ENCODE results near the gene HS3ST2.

HS3ST2 gene

DNA sequence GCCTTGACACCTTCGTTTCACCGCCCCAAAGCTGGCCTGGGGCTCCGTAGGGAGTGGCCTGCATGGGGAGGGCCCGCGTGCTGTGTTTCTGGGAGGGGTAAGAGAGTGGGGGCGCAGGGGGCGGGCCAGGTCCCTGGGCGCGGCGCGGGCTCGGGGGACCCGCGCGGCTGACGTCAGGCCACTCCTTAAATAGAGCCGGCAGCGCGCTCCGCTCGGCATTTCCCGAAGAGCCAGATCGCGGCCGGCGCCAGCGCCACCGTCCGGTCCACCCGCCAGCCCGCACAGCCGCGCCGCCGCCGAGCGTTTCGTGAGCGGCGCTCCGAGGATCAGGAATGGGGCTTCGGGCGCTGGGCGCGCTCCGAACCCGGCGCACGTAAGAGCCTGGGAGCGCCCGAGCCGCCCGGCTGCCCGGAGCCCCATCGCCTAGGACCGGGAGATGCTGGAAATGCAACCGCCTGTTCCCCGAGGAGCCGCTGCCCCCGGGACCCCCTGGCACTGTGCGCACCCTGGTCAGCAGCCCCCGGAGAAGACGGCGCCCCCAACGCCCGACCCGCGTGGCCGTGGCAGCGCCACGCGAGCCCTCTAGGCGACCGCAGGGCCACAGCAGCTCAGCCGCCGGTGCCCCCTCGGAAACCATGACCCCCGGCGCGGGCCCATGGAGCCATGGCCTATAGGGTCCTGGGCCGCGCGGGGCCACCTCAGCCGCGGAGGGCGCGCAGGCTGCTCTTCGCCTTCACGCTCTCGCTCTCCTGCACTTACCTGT, at the start of gene HS3ST2:
Gene HS3ST2, plus strand, starts transcription at position 215 of the 763 bp plus-strand sequence. Its CDS starts 449 bp downstream, at position 664.
- no peak for DNase-seq

DNA sequence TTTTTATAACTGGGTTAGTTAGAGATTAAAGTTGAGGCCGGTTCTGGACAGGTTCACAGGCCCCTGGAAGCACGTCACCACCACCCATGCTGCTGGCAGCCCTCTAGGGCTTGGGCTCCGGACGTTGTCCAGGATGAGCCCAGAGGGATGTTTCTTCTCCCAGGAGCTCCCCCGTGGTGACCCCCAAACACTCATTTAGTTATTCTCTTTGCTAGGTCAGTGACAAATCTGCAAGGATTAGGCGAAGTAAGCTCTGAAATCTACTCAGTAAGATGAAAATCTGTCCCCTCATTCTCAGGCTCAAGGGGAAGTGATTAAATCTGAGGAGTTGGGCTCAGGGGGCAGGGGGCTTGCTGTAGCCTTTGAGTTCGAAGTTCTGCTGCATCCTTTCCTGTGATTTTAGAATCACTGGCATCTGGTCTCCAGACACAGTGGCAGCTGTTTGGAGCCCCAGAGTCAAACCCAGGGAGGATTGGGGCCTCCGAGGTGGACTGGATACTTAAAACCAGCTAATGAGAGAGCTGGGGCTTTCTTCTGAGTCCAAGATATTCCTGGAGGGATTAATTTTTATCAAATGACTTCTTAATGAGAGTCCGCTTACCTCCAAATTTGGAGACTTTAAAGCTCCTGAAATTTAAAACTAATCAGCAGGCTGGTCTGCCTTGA, 49.2 kb upstream of the HS3ST2 start:
- DNase-seq, result no peak

DNA sequence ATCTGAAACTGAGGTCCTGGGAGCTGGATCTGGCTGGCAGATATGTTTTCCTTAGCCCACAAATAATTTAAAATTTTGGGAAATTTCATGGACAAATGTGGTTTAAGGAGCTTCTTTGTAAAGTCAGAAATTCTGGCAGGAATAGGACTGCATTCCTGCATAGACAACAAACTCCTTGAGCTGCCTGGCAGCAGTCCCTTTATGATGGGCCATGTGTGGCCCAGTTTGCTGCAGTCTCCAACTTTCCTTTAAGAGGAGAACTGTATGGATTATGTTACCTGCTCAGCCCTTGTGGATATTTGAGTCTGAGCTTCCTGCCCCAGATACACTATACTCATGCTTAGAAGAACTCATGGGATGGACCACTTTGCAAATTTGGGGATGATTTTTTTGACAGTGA, 48.5 kb upstream of the HS3ST2 start:
- DNase-seq, result no peak

DNA sequence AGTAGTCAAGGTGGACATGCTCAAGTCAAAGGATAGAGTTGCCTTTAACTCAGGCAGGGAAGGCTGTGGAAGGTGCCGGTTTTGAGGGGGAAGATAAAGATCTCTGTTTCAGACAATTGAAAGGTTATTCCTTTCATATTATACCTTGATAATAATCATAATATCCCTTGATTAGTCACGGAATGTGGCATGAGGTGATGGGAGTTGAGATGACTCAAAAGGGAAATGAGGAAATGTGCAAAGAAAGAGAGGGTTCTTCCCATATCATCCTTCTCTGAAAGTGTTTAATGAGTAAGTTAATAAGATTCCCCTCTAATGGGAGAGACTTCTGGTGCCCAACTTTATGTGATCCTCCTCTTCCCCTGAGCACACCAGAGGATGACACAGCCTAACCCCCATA, 43.1 kb upstream of the HS3ST2 start:
- no peak for DNase-seq

DNA sequence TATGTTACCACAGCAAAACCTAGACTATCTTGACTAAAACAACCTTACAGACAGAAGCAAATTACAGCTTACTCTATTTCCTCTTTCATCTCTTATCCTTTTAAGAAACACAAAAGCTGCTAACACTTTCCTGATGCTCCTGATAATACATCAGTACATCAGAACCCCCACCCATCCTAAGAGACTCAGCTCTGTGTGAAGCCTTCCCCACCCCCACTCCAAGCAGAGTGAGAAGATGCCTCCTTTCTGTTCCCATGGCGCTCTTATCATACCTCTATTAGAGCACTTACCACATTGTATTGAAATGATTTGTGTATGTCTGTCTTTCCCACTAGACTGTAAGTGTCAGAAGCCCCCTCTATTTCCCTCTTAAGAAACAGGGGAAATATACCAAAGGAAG, 42.4 kb upstream of the HS3ST2 start:
- no peak for DNase-seq

DNA sequence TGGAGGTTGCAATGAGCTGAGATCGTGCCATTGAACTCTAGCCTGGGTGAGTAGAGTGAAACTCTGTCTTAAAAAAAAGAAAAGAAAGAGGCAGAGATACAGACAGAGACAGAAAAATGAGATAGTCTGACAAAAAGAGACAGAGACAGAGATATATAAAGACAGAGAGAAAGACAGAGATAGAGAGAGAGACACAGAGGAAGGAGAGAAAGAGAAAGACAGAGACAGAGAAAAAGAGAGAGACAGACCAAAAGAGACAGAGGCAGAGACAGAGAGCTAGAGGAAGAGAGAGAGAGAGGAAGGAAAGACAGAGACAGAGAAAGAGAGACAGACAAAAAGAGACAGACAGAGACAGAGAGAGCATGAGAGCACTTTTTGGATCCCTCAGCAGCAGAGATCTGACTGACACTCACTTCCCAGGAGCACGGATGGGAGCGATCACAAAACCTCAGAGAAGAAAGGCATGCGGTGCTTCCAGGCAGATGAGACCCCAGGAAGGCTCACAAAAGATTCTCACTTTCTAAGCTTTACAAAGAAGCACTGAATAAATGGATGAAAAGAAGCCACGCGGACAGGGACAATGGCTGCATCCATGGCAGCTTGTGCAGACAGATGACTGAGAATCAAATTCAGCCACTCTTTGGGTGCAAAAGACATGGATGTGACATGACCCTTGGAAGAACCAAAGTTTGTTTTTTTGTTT, 38.6 kb upstream of the HS3ST2 start:
- no peak for DNase-seq

DNA sequence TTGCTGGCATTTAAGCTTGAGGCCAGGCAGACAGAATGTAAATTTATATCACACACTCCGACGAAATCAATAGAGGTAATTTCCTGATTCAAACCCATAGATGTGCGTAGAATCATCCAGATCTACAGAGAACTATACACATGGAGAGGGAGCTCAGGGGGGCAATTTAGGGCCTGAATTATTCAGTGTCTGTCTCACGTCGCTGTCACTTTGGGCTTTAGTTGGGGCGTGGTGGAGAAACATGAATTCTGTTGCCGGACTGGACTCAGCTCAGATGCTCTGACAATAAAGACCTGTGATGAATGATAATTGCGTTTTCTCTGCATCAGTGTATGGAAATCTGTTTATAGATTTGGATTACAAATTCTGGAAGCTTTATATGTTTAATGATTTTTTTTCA, 32.5 kb upstream of the HS3ST2 start:
- no peak for DNase-seq

DNA sequence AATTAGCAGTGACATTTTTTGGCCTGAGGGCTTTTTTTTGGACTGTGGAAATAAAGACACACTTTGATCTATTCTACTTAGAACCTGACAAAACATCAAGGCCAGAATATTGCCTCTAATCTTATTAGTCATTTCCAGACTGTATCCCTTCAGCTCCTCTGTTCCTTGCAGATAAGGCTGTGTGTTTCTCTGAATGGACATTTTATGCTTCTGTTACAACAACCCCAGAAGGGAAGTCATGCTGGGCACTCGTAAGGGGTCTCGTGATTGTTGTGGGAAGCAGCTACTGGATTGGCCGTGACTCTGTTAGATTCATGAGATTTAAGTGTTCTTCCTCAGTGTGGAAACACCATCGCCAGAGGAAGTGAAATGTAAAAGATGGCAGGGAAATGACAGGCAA, 31.6 kb upstream of the HS3ST2 start:
- no peak for DNase-seq

DNA sequence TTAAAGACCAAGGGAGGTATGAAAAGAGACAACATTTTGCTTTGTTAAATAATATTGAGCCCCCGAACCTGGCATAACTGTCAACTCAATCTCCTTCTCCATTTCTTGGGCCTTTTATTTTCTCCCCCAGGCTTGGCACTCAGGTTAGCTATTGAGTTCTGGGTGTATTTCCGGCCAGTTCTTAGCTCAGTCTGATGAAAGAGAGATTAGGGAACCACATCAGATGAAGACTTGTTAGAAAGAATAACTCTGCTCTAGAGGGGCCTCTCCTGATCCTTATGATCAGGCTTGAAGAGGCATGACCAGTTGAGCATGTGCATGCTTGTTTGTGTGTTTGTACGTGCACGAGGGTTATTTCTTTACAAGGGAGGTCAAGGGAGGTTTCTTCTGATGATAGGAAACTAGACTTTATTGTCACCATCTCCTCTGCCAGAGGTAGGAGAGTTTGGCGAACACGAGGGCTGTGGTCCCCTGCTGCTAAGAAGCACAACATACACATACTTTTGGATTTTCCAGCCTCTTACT, 29.2 kb upstream of the HS3ST2 start:
- no peak for DNase-seq

DNA sequence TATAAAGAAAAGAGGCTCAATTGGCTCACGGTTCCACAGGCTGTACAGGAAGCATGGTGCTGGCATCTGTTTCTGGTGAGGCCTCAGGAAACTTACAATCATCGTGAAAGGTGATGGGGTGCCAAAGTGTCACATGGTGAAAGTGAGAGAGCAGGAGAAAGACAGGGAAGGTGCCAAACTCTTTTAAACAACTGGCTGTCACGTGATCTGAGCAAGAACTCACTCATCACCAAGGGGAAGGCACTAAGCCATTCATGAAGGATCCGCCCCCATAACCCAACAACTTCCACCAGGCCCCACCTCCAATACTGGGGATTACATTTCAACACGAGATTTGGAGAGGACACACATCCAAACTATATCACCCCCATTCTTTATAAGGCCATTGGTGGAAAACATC, 28.4 kb upstream of the HS3ST2 start:
- no peak for DNase-seq

DNA sequence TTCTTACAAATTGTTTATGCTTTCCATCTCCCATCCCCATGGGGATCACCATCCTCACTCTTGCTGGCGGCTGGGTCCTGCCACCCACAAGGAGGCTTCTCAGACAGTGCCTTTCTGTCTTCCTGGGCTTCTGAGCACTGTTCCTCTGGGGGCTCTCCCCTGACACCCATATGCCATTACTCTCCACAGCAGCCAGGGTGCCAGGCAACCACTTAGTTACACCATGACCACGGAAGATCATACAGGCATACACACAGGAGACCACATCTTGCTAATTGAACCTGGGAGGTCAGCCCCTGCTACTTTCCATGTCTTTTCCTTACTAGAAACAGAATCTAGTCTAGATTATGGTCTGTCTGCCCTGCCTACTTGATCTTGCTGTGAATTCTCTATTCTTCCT, 27.7 kb upstream of the HS3ST2 start:
- no peak for DNase-seq

DNA sequence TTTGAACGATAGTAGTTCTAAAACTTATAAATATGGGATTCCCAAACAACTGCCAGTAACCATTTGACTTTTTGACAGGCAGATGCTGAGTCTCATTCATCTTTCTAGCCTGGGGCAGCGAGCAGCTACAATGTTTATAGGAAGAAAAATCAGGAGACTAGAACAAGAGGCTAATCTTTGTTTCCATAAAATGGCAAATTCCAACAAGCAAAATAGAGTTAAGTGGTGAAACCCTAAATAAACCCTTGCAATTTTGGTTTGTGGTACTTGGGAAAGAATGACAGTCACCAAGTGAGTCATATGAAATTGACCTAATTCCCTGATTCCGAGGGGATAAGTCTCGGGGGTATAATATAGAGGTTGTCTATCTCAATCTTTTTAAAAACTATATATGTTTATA, 27.3 kb upstream of the HS3ST2 start:
- no peak for DNase-seq

DNA sequence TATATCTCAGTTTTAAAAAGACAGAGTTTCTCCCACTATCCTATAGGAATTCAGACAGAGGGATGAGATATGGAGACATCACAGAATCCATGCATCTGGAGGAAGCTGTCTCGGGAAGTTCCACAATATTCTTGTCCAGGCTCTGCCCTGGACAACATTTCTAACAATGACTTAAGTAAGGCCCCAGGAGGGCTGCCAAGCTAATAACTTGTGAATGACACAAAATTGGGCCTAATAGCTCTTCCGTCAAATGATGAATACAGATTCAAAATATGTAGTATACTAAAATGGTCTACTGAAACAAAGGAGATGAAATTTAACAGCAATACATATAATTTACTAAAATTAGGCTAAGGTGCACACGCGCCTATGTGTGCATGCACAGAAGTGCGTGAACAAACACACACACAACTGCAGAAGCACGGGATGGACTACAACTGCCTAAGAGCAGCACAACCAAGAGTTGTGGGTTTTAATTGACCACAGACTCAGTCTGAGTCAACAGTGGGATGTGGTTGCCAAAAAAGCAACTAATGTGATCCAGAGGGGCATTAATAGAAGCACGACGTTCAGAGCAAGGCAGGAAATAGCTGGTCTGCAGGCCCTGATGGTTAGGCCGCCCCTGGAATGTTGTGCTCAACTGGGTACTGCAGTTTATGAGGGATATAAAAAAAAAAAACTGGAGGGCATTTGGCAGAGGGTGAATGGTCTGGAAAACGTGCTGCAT, 26.3 kb upstream of the HS3ST2 start:
- DNase-seq, result no peak

DNA sequence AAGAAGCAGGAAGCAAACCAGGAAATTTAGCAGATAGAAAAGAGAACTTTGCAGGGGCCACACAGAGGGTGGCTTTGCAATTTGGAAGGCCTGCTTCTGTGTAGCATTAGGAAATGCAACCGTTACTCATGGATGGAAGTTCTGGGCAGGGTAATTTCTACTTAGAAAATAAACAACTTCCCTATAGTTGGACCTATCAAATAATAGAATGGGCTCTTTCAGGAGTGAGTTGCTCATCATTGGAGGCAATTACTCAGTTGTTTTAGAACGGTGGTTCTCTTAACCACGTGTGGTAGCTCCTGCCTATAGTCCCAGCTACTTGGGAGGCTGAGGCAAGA, 25.8 kb upstream of the HS3ST2 start:
- no peak for DNase-seq

DNA sequence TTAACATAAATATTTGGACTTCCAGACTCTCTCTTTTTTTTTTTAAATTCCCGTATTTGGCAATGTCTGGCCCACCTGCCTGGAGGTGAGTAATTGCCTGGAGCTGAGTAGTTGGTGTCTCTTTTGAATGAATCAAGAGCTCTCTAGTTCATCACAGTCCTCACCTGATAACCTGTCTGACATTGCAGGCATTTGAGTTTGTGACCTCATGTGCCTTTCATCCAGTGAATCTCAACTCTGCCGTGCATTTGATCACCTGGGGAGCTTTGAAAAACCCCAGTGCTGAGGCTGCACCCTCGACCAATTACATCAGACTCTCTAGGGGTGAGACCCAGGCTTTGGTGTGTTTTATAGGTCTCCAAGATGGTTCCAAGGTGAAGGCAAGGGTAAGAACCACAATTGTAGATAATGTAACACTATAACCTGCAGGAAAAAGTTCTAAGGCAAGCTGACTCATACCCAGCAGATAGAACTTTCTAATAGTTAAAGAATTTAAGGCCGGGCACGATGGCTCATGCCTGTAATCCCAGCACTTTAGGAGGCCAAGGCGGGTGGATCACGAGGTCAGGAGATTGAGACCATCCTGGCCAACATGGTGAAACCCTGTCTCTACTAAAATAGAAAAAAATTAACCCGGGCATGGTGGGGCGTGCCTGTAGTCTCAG, 24.5 kb upstream of the HS3ST2 start:
- DNase-seq, result no peak

DNA sequence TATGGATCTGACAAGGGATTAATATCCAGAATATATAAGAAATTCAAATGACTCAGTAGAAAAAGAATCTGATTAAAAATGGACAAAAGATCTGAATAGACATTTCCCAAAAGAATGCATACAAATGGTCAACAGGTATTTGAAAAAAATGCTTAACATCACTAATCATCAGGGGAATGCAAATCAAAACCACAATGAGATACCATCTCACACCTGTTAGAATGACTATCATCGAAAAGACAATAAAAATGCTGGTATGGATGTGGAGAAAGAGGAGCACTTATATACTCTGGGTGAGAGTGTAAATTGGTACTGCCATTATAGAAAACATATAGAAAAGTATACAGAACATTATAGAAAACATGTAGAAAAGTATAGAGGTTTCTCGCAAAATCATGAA, 16.4 kb upstream of the HS3ST2 start:
- no peak for DNase-seq

DNA sequence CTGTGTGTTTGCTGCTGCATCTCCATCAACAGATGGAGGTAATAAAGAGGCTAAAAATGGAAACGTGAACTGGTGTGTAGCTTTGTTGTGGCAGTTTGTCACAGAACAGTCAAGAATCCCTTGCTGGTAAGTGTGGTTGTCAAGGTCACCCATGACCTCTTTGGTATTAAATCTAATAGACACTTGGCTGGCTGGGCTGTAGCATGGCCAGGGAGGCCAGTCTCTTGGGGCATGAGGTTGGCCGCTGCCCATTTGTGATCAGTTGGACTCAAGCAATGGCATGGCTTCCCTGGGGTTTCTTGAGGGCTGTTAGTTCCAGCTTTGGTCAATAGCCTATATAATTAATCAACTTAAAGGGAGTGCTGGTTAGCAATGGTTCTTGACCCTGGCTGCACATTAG, 14.8 kb upstream of the HS3ST2 start:
- DNase-seq, result no peak

DNA sequence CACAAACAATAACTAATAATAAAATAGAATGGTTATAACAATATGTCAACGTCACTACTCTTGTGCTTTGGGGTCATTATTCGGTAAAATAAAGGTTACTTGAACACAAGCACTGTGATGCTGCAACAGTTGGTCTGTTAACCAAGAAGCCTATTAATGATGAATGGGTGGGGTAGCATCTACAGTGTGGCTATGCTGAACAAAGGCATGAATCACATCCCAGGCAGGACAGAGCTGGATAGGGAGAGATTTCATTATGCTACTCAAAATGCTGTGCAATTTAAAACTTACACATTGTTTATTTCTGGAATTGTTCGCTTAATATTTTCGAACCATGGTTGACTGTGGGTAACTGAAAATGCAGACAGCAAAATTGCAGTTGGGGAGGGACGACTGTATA, 9.1 kb upstream of the HS3ST2 start:
- DNase-seq, result no peak

DNA sequence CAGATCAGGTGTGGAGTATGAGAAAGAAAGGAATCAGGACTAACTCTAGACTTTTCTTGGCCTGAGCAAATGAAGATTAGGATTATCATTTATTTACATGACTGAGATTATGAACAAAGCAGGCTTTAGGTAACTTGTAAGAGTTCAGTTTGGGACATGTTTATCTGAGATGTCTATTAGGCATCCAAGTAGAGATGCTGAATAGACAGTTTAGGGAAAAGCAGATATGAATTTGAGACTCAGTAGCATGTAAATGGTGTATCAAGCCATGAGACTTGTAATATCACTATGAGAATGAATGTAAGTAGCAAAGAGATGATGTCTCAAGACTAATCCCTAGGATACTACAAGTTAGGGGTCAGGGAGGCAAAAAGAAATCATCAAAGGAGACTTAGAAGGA, 8.6 kb upstream of the HS3ST2 start:
- no peak for DNase-seq

DNA sequence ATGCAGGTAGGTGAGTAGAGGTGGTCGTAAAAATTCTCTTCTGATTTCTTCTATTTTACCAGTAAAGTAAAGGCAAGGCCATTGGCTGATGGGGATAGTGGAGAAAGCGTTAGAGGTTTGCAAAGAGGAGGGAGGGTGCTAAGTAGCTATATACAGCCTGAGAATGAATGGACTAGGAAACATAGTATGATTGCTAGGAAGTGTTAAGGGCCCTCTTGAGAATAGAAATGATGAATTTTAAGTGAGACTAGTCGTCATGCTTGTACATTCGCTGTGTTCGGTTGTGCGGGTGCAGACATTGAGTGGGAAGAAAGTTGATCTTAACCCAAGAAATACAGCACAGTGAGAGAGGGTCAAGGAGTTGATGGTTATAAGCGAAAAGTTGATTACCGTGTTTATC, 7.2 kb upstream of the HS3ST2 start:
- no peak for DNase-seq

DNA sequence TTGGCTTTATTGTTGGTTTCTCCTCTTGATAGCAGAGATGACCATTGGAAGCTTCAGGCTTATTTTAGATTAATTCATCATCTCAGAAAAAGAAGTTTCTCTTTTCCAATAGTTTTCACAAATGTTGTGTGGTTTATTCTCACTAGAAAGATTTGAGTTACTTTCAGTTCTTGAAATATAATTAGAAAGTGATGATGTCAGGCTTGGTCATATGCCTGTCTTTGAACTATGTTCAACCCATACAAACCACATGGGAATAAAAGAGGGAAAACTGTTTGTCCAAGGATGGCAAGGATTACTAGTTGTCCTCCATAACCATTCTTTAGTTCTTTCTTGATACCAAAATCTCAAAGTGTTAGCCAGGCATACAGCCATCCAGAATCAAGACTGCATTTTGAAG, 3.7 kb upstream of the HS3ST2 start:
- no peak for DNase-seq

DNA sequence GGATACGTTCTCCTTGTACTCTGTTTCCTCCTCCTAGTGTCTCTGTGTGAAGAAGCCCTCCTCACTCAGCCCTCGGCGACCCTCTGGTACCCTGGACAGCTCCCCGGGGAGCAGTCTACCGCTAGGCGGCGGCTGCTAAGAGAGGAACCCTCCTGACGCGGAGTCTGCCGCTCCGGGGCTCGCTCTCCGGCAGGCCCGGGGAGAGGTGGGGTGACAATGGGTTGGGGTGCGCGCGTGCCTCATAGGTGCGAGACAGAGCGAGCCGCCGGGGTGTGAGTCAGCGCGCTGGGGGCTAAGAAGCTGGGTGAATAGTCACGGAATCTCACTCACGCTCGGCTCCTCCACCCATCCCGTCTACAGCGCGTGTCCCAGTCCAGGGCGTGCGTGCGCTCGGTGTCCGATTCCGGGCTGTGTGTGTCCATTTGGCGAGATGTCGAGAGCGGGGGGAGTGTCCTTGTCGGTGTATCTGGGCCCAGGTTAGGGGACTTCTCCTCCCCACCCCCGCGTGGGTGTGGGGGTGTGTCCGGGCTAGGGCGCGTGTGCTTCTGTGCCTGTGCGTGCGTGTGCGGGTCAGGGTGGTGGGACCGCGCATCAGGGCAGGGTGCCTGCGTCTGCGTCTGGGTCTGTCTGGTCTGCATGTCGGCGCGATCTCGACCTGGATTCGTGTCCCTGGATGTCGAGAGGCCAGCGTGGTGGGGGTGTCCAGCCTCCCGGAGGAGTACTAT, 577 bp upstream of the HS3ST2 start:
- no peak for DNase-seq
